Frontal cortex (tissue), 4 donors: ENCODE measurements around the gene TFDP3. TPM values are rescaled to one million over a fixed set of nuclear protein-coding genes. Genes with fewer than 3 reads are reported as not detected.

ENCODE experiments used
- DNase-seq, 2 donors: peaks; one replicate each; pipeline ENCODE4 v3.0.0; 2012; ENCODE audit warnings: low spot score in 2 of 2
- FAIRE-seq: peaks from 2 replicates; lab custom pipeline; 2012; peaks lifted over from hg19 to GRCh38; lab: Jason Lieb, UNC
- total RNA-seq: library from RNA; depleted of rRNA; stranded (reverse); fragments of >200 nt; gene quantifications from one replicate; pipeline ENCODE4 v1.2.3, GENCODE V29; 2014
- donor health status: control.
- donor health status: control.
- donor health status: control.

Gene TFDP3, protein sequence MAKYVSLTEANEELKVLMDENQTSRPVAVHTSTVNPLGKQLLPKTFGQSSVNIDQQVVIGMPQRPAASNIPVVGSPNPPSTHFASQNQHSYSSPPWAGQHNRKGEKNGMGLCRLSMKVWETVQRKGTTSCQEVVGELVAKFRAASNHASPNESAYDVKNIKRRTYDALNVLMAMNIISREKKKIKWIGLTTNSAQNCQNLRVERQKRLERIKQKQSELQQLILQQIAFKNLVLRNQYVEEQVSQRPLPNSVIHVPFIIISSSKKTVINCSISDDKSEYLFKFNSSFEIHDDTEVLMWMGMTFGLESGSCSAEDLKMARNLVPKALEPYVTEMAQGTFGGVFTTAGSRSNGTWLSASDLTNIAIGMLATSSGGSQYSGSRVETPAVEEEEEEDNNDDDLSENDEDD
- not detected for total RNA-seq

- no peak for FAIRE-seq
- DNase-seq, result no peak
These were observed at the start of gene TFDP3 for GRCh38 chrX:133218329-133218728. TFDP3 (minus strand) TSS chrX:133218354; CDS start chrX:133218259, 95 bp downstream.

GRCh38 chrX:133267621-133268020 lies 49.5 kb upstream of the TFDP3 start:
- DNase-seq (no peak), FAIRE-seq (no peak)

DNA sequence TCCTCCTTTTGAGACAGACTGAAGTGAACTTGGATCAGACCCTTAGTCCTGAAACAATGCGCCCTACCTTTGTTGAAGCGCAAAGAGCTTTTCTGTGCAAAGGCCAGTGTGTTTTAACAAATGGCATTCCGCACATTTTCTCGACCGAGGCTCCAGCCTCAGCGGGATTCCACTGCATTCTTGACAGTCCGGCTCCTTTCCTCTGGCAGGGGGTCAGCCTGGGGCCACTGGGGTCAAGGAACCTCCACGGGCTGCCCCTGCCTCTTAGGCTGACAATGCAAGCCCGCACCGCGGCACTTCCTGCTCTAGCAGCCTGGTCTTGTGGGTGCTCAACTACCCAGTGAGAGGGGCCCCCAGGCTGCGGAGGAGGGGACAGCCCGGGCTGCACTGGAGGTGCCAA lies 47.2 kb upstream of the TFDP3 start:
- DNase-seq, result no peak

DNA sequence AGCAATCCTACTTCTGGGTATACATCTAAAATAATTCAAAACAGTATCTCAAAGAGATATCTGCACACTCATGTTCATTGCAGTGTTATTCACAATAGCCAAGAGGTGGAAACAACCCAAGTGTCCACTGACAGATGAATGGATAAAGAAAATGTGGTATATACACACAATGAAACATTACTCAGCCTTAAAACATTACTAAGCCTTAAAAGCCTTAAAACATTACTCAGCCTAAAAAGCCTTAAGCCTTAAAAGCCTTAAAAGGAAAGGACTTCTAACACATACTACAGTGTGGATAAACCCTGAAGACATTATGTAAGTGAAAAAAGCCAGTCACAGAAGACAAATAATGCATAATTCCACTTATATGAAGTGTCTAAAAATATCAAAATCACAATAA lies 40.3 kb upstream of the TFDP3 start:
- DNase-seq, result no peak
- no peak for FAIRE-seq

More for the DNA sequence above, 47.2 kb upstream of the TFDP3 start:
- no peak for FAIRE-seq

- FAIRE-seq (no peak), DNase-seq (no peak)
These were observed 36.5 kb upstream of the TFDP3 start for GRCh38 chrX:133254666-133255065.

GRCh38 chrX:133251204-133251603 lies 33.0 kb upstream of the TFDP3 start:
- FAIRE-seq, result no peak
- no peak for DNase-seq

DNA sequence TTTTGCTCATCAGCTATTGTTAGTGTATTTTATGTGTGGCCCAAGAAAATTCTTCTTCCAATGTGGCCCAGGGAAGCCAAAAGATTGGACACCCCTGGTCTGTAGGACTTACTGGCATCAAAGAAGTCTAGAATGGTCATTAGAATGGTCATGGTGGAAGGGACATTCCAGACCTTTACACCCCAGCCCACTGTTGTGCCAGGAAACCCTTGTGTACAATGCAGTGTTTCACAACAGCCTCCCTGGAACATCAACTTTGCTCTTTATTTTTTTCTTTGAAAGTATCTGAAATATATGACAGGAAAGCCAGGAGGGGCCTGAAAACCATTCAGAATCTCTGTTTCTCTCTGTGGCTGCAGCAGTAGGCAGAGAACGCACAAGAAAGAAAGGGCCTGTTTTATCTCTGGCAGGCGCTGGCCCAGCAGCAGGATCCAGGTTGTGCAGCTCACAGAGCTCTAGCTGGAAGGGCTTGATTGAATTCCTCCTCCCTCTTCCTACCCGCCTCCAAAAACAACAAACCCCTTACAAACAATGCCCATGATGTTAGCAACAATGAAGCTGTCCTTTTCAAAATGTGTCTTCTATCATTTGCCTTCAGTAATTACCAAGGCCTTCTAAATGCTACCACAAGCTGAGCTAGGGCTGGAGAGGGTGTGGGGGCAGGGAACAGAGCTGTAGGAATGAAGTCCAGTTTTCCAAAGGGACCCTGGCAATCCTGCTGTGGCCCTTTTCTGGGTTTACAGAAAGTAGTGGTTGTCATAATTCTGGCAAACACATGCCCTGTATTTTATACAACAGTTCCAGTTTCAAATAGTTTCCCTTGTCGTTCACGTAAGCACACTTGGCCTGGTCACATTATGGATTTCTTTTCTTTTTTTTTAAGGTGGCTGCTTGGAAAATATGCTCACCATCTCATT lies 32.3 kb upstream of the TFDP3 start:
- DNase-seq (no peak), FAIRE-seq (no peak)

DNA sequence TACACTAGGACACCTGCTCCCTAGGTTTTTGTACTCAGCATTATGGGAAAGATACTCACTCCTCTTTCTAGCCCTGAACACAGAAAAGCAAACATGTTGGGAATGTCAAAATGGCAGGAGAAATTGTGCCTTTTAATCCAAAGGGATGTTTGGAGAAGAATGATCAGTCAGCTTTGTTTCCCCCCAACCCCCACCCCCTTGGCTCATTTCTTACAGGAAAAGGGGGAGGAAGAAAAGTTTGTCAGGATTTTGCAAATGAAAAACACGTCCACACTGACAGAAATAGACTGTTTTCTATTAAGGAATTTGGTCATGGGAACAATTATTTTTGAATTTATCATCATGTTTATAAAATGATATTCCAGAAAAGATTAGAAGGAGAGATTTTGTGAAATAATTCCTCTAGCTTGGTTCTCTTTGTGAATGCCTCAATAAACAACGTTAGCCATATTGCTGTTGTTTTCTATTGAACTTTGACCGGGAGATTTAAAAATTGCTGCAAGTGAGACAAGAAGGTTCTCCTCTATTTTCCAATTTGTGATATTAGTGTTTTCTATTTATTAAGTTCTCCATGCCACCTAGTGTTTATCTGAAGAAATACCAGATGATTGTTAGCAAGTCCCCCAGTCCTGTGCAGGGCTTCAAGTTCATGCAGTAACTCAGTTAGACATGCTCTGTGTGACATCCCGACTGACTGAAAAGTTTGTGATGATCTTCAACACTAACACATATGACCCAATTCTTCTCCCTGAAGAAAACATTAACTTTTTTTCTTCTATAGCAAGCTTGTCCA lies 31.3 kb upstream of the TFDP3 start:
- DNase-seq, result no peak
- no peak for FAIRE-seq

- FAIRE-seq, result no peak
- no peak for DNase-seq
These were observed 30.0 kb upstream of the TFDP3 start for GRCh38 chrX:133248177-133248576.

- FAIRE-seq (no peak), DNase-seq (no peak)
These were observed 28.8 kb upstream of the TFDP3 start for GRCh38 chrX:133246921-133247320.

- FAIRE-seq, result no peak
- DNase-seq, result no peak
These were observed 17.7 kb upstream of the TFDP3 start for GRCh38 chrX:133235830-133236229.

DNA sequence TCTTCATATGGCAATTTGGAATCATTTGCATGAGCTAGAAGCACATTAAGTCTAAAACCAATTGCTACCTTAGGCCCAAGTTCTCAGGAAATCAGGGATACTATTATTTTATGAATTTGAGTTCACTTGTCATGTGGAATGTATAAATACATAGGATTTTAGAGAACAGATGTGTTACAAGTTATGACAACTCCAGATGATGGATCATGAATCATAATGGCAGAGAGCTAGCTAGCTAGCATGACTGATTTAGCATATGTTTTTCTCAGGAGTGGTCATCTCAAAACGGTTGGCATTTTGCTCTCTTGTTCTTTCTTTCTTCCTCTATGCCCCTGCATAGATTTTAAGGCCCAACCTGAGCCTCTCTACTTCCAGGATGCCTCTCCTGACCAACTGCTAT lies 14.2 kb upstream of the TFDP3 start:
- FAIRE-seq (no peak), DNase-seq (no peak)

DNA sequence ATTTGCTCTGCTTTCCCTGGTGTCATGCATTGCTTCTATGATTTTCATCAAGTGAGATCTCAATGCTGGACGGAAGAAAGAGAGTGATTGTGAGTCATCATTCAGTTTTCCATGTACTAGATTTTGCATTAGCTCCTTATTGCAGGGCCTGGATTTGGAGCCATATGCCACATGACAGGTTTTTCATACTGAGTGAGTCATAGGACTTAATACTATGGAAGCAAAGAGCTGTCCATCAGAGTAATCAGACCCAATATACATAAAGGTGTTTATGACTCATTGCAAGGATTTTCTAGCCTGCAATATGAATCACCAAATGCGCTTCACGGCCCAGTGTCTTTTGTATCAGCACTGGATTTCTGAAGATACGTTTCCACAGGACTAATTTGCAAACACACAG lies 11.2 kb upstream of the TFDP3 start:
- FAIRE-seq, result no peak
- no peak for DNase-seq

DNA sequence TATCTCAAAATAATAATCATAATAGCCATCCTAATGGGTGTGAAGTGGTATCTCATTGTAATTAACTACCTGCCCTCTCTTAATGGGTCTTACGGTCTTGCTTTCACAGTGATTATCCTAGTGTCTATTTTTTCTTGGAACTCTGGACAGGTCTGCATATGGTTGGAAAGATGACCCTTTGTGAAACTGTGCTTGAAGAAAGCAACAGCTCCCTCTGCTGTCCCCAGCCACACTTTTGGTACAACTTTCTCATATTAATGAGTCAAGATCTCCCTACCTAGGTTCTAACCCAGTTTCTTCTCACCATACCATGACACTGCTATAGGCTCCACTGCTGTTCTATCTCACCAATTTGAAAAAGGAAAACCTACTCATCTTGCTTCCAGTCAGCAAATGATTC lies 2.4 kb downstream of the TFDP3 start:
- peak in 1 of 2 donors; percentile 6 for DNase-seq
- FAIRE-seq, result no peak

- FAIRE-seq, result no peak
- no peak for DNase-seq
These were observed 3.1 kb downstream of the TFDP3 start for GRCh38 chrX:133215017-133215416.

DNA sequence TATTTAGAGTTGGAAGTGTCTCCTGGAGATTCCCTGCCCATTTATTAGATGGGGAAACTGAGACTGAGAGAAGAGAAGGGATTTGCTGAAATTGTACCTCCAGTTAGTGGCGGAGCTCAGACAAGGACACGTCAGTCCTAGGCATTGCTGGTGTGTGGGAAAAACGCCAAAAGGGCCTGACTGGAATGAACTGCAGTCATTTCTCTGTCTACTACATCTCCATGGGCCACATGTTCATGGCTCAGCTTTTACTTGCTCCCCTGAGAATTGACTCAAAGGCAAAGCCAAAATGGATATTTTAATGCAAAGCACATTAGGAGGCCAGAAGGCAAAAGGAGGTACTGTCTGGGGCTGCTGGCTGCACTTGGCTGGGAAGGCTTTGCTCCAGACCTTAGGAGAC lies 3.9 kb downstream of the TFDP3 start:
- FAIRE-seq (no peak), DNase-seq (no peak)

DNA sequence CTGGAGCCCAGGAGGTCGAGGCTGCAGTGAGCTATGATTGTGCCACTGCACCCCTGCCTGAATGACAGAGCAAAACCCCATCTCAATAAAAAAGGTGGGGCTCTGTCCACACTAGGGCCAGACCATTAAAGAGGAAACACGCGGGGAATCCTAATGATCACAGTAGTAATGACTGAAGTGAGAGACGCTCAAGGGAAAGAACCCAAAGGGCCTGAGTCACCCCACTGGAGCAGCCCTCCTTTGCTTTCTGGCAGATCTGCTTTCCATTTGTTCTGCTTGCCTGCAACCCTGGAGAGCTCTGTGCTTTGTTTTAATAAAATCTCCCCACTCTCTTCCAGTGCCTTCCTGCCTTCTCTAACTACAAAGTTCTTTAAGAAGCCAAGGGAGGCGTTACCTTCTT lies 5.0 kb downstream of the TFDP3 start:
- no peak for DNase-seq
- no peak for FAIRE-seq

- FAIRE-seq (no peak), DNase-seq (no peak)
These were observed 10.4 kb downstream of the TFDP3 start for GRCh38 chrX:133207751-133208150.

DNA sequence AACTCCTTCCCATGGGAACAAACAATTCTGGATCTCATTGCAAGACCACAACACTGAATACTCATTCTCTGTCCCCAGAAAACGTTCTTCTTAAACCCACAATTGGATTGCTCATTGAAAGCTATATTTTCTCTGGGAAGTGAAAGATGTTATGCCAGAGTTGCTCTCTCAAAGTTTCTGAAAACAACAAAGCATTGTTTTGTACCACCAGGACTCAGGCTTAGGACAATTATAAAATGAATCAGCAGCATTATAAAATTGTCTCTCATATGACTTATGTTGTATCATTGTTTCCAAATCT lies 26.5 kb downstream of the TFDP3 start:
- FAIRE-seq (no peak), DNase-seq (no peak)
